NAMALWA (cell line): Measurements from ENCODE around the gene MAGI1.

ENCODE experiments used
- DNase-seq: peaks from one replicate; pipeline ENCODE4 v3.0.0-alpha.2; 2015; ENCODE audit warnings: low spot score

The MAGI1 gene

DNA sequence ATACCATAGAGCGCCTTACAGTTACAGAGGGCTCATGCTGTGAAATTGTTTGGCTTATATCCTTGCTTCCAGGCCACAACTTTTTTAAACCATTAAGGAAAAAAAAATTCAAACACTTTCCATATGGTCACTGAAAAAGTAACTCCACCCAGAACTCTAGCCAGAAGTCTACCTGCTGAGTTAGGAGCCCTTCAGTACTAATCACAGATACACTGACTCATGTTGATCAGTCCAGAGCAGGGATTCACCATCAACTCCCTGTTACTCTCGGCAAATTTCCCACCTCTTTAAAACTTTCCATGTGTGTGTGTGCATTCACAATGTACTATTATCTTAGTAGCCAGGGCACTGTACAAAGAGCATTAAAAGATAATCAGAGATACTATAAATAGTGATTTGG lies 372.8 kb downstream of the MAGI1 start:
- no peak for DNase-seq

- DNase-seq: no peak
Observed at GRCh38 chr3:65664931-65665330, 373.8 kb downstream of the MAGI1 start.

- DNase-seq: no peak
Observed at GRCh38 chr3:65664446-65664845, 374.3 kb downstream of the MAGI1 start.

GRCh38 chr3:65662095-65662494 lies 376.6 kb downstream of the MAGI1 start:
- no peak for DNase-seq

DNA sequence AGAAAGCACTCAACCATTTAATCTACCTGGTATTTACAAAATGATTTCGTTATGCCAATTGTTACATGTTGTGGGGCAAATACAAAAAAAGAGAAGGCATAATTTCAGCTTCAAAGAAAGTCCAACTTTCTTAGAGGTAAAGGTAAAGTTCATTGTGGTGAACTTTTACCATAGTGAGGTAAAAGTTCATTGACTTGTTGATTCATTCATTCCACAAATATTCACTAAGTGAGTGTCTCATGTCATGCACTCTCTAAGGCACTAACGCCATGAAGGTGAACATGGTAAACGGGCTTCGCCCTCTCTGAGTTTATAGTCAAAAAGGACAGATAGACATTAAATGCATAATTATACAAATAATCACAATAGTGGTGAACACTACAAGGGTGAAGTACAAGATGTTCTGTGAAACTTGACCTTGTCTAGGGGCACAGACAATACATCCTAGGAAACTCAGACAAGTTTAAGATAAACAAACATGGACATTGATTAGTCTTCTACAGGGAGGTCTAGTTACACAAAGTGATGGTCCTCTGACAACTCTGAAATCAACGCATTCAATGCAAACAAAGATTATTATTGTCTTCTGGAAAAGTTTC lies 378.6 kb downstream of the MAGI1 start:
- DNase-seq: no peak

GRCh38 chr3:65659396-65659795 lies 379.3 kb downstream of the MAGI1 start:
- no peak for DNase-seq

GRCh38 chr3:65658401-65658800 lies 380.3 kb downstream of the MAGI1 start:
- DNase-seq: no peak

DNA sequence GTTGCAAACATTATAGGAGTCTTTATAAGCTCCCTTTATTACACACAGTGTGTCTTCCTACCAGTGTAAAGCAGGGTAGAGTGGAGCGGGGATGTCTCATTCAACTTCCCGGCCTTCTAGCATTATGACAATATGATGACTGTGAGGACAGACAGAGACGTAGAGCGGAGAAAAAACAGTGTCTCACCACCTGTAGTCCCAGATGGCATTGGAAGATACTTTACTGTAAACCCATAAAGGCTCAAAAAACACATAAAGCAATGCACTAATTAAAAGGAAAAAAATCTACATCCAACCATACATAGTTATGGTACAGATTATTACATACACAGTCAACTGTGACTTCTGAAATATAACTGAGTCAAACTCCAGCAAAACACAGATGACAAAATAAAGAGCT lies 383.7 kb downstream of the MAGI1 start:
- no peak for DNase-seq

DNA sequence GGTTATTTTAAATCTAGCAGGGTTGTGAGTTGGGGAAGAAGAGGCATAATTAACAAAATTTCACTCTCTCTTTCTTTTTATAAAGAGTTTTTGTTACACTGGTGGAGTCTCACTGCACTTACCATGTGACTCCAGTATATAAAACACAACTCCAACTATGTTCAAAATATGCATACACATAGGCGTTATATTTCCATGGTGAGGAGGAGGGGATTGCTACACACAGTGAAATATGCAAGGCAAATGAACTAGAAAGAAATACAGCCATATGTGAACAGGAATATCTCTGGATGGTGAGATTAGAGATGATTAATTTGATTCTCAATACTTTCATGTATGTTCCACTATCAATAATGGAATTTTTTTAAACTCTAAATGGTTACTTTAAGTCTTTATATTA lies 385.0 kb downstream of the MAGI1 start:
- DNase-seq: no peak

- no peak for DNase-seq
Observed at GRCh38 chr3:65650247-65650646, 388.5 kb downstream of the MAGI1 start.

- DNase-seq: no peak
Observed at GRCh38 chr3:65647369-65647768, 391.3 kb downstream of the MAGI1 start.

GRCh38 chr3:65642883-65643282 lies 395.8 kb downstream of the MAGI1 start:
- DNase-seq: no peak

- DNase-seq: no peak
Observed at GRCh38 chr3:65641777-65642176, 396.9 kb downstream of the MAGI1 start.

GRCh38 chr3:65641045-65641444 lies 397.7 kb downstream of the MAGI1 start:
- no peak for DNase-seq

DNA sequence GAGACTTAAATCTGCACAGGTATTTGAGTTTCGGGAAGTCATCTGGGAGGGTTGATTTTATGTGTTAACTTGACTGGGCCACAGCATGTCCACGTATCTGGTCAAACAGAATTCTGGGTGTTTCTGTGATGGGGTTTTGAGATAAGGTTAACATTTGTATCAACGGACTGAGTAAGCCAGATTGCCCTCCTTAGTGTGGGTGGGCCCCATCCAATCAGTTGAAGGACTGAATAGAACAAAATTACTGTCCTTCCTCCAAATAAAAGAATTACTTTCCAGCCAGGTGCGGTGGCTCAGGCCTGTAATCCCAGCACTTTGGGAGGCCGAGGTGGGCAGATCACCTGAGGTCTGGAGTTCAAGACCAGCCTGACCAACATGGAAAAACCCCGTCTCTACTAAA lies 399.3 kb downstream of the MAGI1 start:
- no peak for DNase-seq

DNA sequence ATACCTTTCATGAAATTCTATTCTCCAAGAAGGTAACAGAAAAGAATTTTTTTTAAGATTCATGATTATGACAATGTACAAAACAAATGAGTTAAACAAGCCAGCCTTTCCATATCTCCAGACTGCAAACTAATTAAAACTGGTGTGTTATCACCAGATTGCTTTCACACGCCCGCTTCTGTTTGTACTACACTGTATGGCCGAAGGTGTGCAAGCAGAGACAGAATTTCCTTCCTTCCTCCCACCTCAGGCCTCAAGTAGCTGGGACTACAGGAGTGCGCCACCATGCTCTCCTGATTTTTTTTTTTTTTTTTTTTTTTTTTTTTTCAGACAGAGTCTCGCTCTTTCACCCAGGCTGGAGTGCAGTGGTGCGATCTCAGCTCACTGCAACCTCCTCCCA lies 400.4 kb downstream of the MAGI1 start:
- no peak for DNase-seq

- DNase-seq: no peak
Observed at GRCh38 chr3:65636326-65636725, 402.4 kb downstream of the MAGI1 start.

DNA sequence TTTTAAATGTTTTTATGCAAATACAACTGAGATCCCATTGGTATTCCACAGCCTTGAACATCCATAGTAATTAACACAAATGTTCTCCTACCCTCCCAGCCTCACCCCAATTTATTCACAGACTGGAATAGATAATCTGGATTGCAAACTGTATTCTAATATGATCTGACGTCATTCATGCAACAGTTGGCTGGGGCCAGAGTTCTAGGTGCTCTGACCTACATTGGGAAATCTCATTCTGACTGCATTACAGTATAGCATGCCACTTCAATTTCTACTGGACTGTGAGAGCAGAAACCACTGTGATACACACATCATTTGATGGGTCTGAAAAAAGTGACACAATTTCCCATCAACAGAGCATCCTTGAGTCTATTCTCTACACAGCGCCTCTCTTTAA lies 403.1 kb downstream of the MAGI1 start:
- no peak for DNase-seq

- DNase-seq: no peak
Observed at GRCh38 chr3:65633018-65633638, 405.6 kb downstream of the MAGI1 start.

GRCh38 chr3:65632414-65632813 lies 406.3 kb downstream of the MAGI1 start:
- DNase-seq: no peak

- no peak for DNase-seq
Observed at GRCh38 chr3:65628978-65629377, 409.7 kb downstream of the MAGI1 start.

DNA sequence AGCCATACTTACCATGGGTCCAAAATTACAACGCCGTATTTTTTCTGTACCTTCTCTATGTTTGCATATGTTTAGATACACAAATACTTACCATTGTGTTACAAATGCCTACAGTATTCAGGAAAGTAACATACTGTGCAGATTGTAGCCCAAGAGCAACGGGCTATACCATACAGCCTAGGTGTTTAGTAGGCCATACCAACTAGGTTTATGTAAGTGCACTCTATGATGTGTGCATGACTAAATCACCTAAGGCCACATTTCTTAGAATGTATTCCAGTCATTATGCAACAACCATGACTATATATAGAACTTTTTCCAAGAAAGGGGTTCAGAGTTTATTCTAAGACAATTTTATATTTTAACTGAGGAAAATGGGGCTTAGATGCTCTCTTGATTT lies 411.7 kb downstream of the MAGI1 start:
- DNase-seq: no peak

GRCh38 chr3:65625305-65625704 lies 413.4 kb downstream of the MAGI1 start:
- DNase-seq: no peak

DNA sequence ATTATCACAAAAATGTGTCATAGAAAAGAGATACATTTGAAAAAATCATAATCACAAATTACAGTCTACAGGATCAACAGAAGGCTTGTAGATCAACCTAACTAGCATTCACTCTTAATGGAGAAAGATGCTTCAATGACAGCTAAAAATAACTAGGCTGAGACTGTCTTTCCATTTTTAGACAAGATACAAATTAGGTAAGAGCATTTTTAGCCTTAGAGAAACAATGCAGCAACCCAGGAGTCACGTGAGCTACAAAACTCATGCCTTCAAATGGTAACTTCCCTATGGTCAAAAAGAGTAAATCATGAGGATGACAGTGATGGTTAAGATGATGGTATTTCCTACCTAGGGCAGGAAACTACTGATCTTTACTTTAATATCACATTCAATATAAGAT lies 415.4 kb downstream of the MAGI1 start:
- no peak for DNase-seq
